ENCODE data around the gene UNC5B.

DNA sequence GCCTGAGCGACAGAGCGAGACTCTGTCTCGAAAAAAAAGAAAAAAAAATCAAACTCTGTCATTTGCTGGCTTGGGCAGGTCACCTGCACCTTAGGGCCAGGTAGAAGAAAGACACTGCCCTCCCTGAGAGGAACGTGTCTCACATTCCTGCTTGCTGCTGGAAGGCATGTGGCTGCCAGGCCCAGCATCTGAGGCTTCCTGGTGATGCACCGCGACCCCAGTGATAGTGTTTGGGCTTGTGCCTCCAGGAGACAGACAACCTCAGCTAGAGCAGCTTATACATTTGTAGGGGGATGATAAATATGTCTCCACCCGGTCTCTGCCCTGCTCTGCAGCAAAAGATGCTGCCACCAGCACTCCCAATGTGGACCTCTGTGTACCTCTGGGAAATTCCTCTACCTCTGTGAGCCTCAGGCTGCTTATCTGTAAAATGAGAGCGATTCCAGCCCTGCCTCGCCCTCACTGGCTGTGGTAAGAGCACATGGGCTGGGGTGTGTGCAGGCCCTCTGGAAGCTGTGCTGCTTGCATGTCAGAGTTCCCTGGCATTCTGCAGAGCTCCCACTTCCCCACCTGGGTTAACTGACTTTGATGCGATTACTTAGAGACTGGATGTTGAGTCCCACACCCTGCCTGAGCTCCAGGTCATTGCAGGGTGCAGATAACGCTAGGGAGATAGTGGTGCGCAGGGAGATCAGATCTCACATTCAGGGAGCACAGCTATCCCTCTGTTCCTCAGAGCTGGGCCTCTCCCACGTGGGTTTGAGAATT lies 126.5 kb downstream of the UNC5B start:
- TF ChIP-seq, protein P1, sequence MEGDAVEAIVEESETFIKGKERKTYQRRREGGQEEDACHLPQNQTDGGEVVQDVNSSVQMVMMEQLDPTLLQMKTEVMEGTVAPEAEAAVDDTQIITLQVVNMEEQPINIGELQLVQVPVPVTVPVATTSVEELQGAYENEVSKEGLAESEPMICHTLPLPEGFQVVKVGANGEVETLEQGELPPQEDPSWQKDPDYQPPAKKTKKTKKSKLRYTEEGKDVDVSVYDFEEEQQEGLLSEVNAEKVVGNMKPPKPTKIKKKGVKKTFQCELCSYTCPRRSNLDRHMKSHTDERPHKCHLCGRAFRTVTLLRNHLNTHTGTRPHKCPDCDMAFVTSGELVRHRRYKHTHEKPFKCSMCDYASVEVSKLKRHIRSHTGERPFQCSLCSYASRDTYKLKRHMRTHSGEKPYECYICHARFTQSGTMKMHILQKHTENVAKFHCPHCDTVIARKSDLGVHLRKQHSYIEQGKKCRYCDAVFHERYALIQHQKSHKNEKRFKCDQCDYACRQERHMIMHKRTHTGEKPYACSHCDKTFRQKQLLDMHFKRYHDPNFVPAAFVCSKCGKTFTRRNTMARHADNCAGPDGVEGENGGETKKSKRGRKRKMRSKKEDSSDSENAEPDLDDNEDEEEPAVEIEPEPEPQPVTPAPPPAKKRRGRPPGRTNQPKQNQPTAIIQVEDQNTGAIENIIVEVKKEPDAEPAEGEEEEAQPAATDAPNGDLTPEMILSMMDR (IDR thresholded peaks at IDR 0.05) = no peak
- no peak for TF ChIP-seq POLR2AphosphoS5 (IDR thresholded peaks at IDR 0.05)
- no peak for TF ChIP-seq EP300 (IDR thresholded peaks at IDR 0.05)
- TF ChIP-seq POLR2A (IDR thresholded peaks at IDR 0.05) = no peak

Data from upper lobe of left lung (tissue), 4 donors.